ENCODE measurements around the gene GPC6.

Gene GPC6

GRCh38 chr13:94261163-94261562, 1034.6 kb downstream of the GPC6 start:
- TF ChIP-seq ZNF555 (tag by site-specific recombination; conservative IDR thresholded peaks at IDR 0.05) (no peak), CTCF (tag by site-specific recombination; IDR thresholded peaks at IDR 0.05) (no peak), ZBTB48 (tag by site-specific recombination; IDR thresholded peaks at IDR 0.05) (no peak)
- no peaks in the 10 kb centered on the region for H3K36me3 ChIP-seq (ENCODE audit: control insufficient read depth in 2 of 2, insufficient read depth in 1 of 2, low read length in 2 of 2)
- ChIA-PET CTCF (no interaction called here), POLR2A (no interaction called here)
- no peak overlapping the region for H3K27ac ChIP-seq (ENCODE audit: extremely low read depth, low read depth, low read length)
- no peak overlapping the region for H3K4me3 ChIP-seq (ENCODE audit: low read depth, low read length)
- no peaks in the 10 kb centered on the region for H3K4me1 ChIP-seq (ENCODE audit: control insufficient read depth, insufficient read depth, low read length)
- no peaks in the 10 kb centered on the region for H3K9me3 ChIP-seq (ENCODE audit: control insufficient read depth, insufficient read depth, low read depth, low read length)

- POLR2A ChIA-PET, result no interaction called here
- no peaks in the 10 kb centered on the region for H3K36me3 ChIP-seq (ENCODE audit: control insufficient read depth in 2 of 2, insufficient read depth in 1 of 2, low read length in 2 of 2)
- H3K9me3 ChIP-seq (ENCODE audit: control insufficient read depth, insufficient read depth, low read depth, low read length), result no peaks in the 10 kb centered on the region
- no peaks in the 10 kb centered on the region for H3K4me1 ChIP-seq (ENCODE audit: control insufficient read depth, insufficient read depth, low read length)
- TF ChIP-seq ZNF513 (tag by site-specific recombination; IDR thresholded peaks at IDR 0.05) (no peak), ZNF140 (tag by site-specific recombination; IDR thresholded peaks at IDR 0.05) (no peak), ELK4 (IDR thresholded peaks at IDR 0.05; ENCODE audit: borderline replicate concordance, low read depth, low read length) (no peak), ZNF202 (tag by site-specific recombination; IDR thresholded peaks at IDR 0.05; ENCODE audit: borderline replicate concordance) (no peak), ZNF175 (tag by site-specific recombination; IDR thresholded peaks at IDR 0.05) (no peak), ZNF449 (tag by site-specific recombination; IDR thresholded peaks at IDR 0.05) (no peak)
- H3K27ac ChIP-seq (ENCODE audit: extremely low read depth, low read depth, low read length), result no peak overlapping the region
- no peak overlapping the region for H3K4me3 ChIP-seq (ENCODE audit: low read depth, low read length)
- CTCF ChIA-PET, result no interaction called here
Measured at GRCh38 chr13:94263038-94263437, 1036.4 kb downstream of the GPC6 start.

- Histone ChIP-seq H3K4me1 (ENCODE audit: control insufficient read depth, insufficient read depth, low read length) (no peaks in the 10 kb centered on the region), H3K4me3 (ENCODE audit: low read depth, low read length) (no peak overlapping the region), H3K27ac (ENCODE audit: extremely low read depth, low read depth, low read length) (no peak overlapping the region), H3K9me3 (ENCODE audit: control insufficient read depth, insufficient read depth, low read depth, low read length) (no peaks in the 10 kb centered on the region), H3K36me3 (ENCODE audit: control insufficient read depth in 2 of 2, insufficient read depth in 1 of 2, low read length in 2 of 2) (no peaks in the 10 kb centered on the region)
- POLR2A ChIA-PET, result no interaction called here
- CTCF ChIA-PET, result no interaction called here
- TF ChIP-seq ZNF426 (tag by site-specific recombination; IDR thresholded peaks at IDR 0.05) (no peak), TSHZ1 (tag by site-specific recombination; IDR thresholded peaks at IDR 0.05; ENCODE audit: borderline replicate concordance) (no peak), ZNF513 (tag by site-specific recombination; IDR thresholded peaks at IDR 0.05) (no peak), ZNF791 (tag by site-specific recombination; IDR thresholded peaks at IDR 0.05) (no peak), ZFP3 (tag by site-specific recombination; IDR thresholded peaks at IDR 0.05; ENCODE audit: low read depth) (no peak), GLIS2 (tag by site-specific recombination; IDR thresholded peaks at IDR 0.05) (no peak), ZBTB44 (tag by site-specific recombination; IDR thresholded peaks at IDR 0.05) (no peak), ZNF776 (tag by site-specific recombination; IDR thresholded peaks at IDR 0.05; ENCODE audit: borderline replicate concordance) (no peak), ZNF335 (tag by site-specific recombination; conservative IDR thresholded peaks at IDR 0.05) (no peak)
Measured at GRCh38 chr13:94267581-94268366, 1041.2 kb downstream of the GPC6 start.
